Activated CD4-positive, alpha-beta T cell treated with anti-CD3 and anti-CD28 coated beads for 1 hour (primary cell): ENCODE measurements around the gene INPP5E.
"Not testable (repeated sequence)": the region's sequence is repeated elsewhere in the genome, so short reads cannot be mapped to it uniquely, and the experiment has no call there.

Experiments
- DNase-seq: peaks from one replicate; pipeline ENCODE4 v3.0.0-alpha.2; 2020

The INPP5E gene

GRCh38 chr9:136425367-136425766, 14.3 kb downstream of the INPP5E start:
- not testable (repeated sequence) for DNase-seq

DNA sequence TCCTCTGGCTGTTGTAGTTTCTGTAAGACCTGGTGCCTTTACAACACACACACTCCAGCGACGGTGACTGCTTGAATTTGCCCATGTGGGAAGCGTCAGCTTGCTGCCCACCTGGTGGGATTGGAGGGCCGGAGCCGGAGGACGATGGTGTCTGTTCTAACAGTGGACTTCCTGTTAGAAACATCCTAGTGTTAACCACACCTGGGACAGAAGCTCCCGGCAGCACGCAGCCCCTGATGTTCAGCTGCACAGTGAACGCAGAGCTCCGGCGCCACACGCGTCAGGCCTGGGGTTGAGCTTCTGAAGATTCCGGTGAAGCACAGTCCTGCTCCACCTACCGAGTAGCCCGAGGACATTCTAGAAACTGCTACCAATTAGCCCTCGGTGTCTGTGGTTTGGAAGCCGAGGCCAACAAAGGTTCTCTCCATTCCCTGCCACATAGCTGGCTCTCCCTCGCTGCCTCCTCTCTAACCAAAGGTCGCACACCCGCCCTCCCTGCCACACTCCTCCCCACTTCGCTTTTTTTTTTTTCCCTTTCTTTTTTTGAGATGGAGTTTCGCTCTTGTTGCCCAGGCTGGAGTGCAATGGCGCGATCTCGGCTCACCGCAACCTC, 14.8 kb downstream of the INPP5E start:
- DNase-seq, result no peak

DNA sequence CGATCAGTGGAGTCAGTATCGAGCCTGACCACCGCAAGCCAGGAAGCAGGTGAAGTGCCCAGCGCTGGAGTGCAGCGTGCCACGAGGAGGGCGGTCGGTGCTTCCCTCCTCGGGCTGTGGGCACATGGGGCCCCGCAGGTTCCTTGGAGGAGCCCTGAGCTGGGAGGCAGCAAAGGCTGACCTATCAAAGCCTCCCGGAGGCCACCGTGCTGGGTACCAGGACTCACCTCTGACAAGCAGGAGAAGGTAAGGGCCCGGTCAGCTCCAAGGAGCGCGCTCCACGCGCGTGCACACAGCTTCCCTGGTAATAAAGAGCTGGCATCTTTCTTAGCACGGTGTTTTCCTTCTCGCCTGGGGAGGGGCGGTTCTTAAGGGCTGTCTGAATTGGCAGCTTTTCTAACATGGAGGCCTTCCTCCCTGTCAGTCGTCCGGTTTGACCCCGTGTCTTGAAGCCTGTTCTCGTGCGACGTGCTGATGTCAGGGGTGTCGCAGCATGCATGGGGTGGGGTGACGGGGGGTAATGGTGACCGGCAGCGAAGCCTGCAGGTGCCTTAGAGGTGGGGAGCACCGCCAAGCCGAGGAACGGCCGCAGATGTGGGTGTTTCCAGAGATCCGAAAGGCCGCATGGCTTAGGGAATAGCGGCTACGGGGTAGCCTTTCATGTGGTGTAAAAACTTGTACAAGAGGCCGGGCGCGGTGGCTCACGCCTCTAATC, 16.1 kb downstream of the INPP5E start:
- no peak for DNase-seq

GRCh38 chr9:136422876-136423275, 16.8 kb downstream of the INPP5E start:
- DNase-seq, result no peak

DNA sequence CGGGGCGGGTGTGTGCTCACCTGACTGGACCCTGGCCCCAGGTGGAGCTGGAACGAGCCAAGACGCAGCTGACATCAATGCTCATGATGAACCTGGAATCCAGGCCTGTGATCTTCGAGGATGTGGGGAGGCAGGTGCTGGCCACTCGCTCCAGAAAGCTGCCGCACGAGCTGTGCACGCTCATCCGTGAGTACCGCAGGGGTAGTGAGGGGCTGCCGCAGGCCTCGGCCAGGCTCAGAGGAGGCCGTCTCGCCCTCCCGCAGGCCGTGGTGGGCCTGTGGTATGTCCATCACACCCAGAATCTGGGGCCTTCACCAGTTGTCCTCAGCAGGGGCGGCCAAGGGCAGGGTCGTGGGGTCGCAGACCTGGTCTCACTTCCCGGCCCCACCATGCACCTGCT, 17.9 kb downstream of the INPP5E start:
- no peak for DNase-seq

DNA sequence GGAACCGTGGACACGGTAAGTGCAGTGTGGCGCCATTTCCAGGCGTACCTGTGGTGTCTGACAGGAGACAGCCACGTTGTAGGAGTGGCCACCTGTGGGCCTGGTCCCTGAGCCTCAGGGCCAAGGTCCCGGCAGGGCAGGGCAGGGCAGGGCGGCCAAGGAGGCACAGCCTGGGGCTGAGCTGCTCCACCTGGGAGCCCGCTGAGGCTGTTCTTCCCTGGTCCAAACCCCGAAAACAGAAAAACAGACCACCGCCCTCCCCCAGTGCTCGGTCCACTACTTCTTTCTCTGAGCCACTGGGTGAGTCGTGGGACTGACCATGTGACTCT, 20.6 kb downstream of the INPP5E start:
- DNase-seq, result no peak

DNA sequence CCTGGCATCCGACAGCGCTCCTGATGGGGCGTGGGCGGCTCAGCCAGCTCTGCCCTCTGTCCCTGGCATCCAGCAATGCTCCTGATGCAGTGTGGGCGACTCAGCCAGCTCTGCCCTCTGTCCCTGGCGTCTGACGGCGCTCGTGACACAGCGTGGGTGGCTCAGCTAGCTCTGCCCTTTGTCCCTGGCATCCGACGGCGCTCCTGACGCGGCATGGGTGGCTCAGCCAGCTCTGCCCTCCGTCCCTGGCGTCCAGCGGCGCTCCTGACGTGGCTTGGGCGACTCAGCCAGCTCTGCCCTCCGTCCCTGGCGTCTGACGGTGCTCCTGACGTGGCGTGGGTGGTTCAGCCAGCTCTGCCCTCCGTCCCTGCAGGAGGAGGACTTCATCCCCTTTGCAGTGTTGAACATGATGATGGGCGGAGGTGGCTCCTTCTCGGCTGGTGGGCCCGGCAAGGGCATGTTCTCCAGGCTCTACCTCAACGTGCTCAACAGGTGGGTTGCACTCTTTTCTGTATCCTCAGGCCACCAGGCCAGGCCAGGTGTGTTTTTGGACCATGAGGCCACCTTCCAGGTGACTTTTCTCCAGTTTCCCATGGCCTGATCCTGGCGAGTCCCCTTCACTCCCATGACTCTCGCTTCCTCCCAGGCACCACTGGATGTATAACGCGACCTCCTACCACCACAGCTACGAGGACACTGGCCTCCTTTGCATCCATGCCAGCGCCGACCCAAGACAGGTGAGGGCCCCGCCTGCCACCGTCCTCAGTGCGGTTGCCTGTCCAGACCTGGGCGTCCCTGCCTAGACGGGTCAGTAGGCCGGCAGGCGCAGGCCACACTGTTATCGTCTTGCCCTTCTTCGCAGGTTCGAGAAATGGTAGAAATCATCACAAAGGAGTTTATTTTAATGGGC, 21.2 kb downstream of the INPP5E start:
- DNase-seq, result no peak

DNA sequence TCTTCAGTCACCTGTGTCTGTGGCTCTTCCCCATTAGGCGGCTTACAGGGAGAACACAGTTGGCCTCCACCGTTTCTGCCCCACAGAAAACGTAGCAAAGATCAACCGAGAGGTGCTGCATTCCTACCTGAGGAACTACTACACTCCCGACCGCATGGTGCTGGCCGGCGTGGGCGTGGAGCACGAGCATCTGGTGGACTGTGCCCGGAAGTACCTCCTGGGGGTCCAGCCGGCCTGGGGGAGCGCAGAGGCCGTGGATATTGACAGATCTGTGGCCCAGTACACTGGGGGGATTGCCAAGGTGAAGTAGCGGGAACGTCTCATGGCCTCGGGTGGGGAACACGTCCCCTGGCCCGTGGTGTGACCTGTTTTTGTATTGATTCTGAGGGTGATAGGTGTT, 22.7 kb downstream of the INPP5E start:
- no peak for DNase-seq

- DNase-seq, result no peak
Measured at GRCh38 chr9:136416427-136416826, 23.2 kb downstream of the INPP5E start.

DNA sequence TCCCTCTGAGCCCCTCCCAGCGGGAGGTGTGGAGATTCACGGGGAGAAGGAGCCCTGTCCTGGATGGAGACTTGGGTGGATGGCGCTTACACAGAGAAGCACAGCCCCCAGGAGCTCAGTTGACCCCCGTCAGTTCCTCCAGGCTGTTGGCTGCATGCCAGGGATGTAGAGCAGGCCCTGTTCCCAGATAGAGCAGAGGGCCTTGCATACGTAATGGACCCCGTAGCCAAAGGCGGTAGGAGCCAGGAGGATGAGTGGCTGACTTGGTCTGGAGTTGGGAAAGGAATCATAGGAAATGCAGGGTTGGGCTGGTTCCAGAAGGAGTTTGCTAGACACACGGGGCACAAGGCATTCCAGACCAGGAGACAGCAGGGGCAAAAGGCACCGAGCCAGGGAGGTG, 26.7 kb downstream of the INPP5E start:
- DNase-seq, result no peak

DNA sequence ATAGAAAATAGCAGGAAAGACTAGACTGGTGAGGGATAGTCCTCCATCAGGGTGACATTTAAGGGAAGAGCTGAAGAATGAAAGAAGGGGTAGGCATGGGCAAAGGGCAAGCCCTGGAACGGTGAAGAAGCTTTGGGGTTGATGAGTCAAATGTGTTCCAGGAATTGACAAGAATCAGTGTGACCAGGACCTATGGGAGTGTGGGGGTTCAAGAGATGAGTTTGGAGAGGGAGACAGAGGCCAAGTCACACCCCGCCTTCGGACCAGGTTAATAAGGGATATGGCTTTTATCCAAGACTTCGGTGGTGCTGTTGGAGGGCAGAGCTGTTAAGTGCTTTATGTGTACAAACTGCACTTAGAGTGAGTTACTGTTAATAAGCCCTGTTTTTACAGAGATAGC, 28.3 kb downstream of the INPP5E start:
- no peak for DNase-seq

DNA sequence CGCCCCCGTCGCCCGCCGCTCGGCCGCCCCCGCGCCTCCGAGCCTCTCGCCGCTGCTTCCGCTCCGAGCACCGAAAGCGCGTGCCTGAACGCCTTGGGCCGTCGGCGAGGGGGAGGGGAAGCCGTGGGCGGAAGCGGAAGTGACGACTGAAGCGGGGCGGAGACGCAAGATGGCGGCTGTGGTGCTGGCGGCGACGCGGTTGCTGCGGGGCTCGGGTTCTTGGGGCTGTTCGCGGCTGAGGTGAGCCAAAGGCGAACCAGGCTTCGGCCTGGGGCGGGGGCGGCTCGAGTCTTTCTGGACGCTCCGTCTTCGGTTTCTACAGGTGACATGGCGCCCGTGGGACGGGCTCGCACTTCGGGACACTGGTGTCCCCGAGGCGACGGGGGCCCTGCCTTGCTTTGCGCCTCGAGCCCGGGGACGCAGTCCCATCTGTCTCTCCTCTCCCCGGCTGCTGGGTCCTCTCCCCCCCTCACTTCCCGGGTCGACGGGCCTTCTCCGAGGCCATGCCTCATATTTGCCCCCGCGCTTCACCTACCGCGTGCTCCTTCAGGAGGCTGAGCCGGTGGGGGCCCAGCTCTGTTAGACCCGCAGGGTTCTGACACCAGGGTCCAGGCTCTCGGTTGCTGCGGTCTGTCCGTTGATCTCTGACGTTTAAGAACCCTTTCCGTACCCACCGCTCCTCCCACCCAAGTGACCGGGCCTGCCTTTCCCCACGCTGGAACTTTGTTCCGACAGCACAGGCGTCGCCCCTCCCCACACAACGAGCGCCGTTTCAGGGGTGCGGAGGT, 29.0 kb downstream of the INPP5E start, which contains the start of the genes ENTR1 and PMPCA:
TSS of gene ENTR1 (minus strand) at position 115 of the 788 bp plus-strand sequence. CDS start 217 bp downstream, outside the sequence.
TSS of gene PMPCA (plus strand) at position 159 of the 788 bp plus-strand sequence. CDS start at position 170, 11 bp downstream.
- DNase-seq, result peak; percentile 94

DNA sequence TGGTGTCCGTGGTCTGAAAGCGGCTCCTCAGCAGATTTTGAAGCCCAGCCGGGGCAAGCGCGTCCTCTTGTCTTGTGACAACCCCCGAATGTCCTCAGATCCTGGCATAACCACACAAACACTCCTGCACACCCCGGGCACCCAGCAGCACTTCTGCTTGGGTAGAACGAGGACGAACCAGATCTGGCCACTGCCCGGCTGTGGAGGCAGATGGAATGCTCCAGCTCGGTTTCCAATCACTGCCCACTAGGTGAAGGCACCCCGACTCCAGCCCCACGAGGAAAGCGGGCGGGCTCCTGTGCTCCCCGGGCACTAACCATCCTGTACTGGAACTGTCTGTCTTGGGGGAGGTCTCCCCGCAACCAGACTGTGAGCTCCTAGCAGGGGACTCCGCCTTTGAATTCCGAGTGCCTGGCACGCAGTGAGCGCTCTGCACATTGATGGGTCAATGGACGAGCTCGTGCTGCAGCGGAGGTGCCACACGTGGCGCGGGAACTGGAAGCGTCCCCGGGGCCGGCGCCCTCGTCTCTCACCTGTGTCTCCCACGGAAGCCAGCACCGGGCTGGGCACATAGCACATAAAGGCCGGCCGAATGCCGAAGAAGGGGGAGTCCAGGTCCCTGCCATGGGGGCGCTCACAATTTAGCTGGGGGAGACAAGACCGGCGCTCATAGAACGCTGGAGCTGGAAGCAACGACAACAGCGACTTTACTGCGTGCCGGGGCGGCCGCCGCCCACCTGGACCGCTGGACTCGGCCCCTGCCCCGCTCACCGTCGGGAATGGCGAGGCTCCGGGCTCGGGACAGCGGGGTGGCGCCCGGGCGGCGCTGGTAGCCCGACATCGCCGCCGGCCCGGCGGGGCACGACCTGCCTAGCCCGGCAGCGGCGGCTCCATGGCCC, 29.8 kb downstream of the INPP5E start:
- DNase-seq, result peak; percentile 12

DNA sequence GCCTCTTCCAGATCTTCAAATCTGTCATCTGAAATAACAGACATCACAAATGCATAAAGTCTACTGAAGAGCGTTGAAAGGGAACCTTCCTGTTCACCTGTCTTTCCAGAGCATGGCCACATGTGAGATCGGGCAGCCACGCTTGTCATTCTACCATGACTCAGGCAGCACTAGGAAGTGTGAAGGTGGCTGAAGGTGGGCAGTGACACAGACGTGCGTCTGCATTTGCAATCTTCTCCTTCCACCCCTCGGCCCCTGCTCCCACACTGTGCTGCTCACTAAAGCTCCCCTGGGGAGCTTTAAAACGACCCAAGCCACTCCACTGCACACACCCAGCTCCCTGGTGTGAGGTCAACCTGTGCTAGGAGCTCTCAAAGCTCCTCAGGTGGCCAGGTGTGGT, 31.7 kb downstream of the INPP5E start:
- no peak for DNase-seq

DNA sequence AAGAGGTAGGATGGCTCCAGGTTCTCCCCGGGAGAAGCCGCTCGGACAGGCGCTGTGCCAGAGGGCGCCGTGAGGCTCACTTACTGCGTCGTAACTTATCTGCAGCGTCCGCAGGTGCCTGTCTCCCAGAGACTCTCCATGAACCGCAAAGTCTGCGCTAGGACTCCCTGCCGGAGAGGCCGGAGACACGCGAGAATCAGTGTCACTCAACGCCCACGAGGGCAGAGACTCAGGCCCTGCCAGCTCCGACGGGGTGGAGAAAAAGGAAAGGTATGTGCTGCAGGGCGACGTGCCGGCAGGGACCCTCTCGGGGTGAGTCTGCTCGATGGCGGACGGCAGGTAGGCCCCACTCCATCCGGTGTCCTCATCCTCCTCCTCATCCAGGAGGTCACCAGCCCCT, 32.6 kb downstream of the INPP5E start:
- DNase-seq, result not testable (repeated sequence)

DNA sequence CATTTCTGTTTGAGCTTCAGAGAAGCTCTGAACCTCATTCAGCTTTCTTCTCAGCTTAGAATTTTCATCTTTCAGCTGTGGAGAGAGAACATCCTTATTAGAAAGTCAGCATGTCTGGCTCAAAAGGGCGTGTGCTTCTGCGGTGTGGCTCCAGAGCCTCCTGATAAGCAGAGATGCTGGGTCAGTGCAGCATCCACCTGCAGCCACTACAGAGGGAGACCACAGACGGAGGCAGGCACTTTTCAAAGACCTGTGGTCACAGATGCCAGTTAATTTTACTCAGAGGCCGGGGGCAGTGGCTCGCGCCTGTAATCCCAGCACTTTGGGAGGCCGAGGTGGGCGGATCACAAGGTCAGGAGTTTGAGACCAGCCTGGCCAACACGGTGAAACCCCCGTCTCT, 33.7 kb downstream of the INPP5E start:
- DNase-seq, result not testable (repeated sequence)

DNA sequence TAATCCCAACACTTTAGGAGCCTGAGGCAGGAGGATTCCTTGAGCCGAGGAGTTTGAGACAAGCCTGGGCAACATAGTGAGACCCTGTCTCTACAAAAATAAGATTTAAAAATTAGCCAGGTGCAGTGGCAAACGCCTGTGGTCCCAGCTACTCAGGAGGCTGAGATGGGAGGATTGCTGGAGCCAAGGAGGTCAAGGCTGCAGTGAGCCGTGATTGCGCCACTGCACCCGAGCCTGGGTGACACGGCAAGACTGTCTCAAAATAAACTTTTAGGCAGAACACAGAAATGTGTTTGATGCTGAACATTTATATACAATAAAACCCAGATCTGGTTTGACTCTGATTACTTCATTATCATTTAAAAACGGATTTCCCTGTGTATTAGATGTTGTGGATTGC, 34.2 kb downstream of the INPP5E start:
- no peak for DNase-seq

GRCh38 chr9:136404801-136405136, 34.9 kb downstream of the INPP5E start:
- DNase-seq, result no peak

DNA sequence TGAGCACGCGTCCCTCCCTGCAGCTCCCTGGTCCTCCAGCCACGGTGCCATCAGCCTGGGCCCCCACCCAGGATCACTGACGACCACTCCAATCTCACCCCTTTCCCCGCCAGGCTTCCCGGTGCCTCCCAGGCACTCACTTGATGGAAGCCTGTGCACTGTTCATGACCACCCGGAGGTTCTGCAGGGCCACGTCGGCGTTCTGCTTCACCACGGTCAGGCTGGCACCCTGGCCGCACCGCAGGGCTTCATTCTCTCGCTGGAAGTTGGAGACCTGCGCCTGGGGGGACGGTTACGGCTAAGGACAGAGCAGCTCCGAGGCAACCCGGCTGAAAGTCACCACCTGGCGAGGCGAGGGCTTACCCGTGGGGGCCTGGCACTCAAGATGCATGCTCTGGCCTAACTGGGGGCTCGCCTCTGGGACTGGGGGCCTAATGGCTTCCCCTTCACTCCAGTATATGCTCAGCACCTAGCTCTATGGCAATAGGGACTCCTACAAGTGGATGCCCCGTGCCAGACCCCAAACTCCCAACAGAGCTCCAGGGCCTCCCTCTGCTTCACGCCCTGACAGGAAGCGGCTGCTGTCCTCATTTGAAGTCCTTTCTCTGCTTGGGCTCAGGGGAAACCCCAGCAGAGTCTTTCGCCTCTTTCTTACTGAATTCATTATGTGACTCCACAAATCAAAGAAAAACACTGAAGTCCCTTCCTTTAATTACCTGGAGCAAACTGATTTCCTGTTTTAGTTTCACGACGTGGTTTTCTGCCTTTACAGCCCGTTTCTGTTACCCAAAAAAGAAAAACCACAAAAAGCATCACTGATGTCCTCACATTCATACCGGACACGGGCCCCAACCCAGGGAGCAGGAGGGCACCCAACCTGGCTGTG, 35.5 kb downstream of the INPP5E start:
- DNase-seq, result no peak

DNA sequence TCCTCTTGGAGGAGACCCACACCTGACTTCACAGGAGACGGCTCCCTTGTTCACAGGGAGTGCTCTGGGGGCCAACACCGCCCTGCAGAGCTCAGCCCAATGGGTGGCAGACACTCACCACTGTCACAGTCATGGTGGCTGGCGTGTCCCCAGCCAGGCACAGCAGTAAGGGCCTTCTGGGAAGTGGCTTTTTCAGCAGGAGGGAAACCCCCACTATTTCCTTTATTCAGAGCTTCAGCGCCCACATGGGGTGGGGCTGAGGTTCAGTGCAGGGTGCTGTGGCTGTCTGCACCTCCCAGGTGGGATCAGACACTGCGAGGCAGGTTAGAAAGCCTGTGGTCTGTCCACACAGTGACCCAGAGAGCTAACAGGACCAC, 36.1 kb downstream of the INPP5E start:
- peak; percentile 50 for DNase-seq

GRCh38 chr9:136402067-136402466, 37.6 kb downstream of the INPP5E start:
- DNase-seq, result no peak
